Measurements from ENCODE around the gene TWIST2. TPM values are rescaled to one million over a fixed set of nuclear protein-coding genes. Genes with fewer than 3 reads are reported as not detected.

The TWIST2 gene
- polyA plus RNA-seq, 1 donor from 2014 or later, result not detected

DNA sequence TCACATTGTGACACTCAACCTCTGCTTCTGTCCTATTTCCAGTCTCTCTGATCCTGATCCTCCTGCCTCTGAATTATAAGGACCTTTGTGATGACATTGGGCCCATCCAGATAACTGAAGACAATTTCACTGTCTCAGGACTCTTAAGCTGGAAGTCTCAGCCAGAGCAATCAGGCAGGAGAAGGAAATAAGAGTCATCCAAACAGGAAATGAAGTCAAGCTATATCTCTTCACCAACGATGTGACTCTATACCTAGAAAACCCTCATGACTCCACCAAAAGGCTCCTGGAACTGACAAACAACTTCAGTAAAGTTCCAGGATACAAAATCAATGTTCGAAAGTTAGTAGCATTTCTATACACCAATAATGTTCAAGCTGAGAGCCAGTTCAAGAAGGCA is 29.3 kb upstream of the TWIST2 start:
- Histone ChIP-seq H3K79me2 (replicated peaks; ENCODE audit: insufficient read depth, low read length) (no peaks in the 10 kb centered on the region), H3K27ac (ENCODE audit: low read length) (no peak overlapping the region), H3F3A (ENCODE audit: insufficient read depth, low read length, poor library complexity, severe bottlenecking) (no peaks in the 10 kb centered on the region), H3K4me3 (ENCODE audit: low read length) (no peak overlapping the region), H4K20me1 (ENCODE audit: insufficient read depth) (no peaks in the 10 kb centered on the region), H3K9me3 (ENCODE audit: low read length) (peaks cover 3% of the 10 kb centered on the region), H3K27me3 (ENCODE audit: insufficient read depth, low read depth, low read length) (no peaks in the 10 kb centered on the region), H3K9ac (ENCODE audit: low read length) (no peak overlapping the region), H3K36me3 (ENCODE audit: insufficient read depth, low read length) (no peaks in the 10 kb centered on the region), H3K4me2 (ENCODE audit: low read length) (no peak overlapping the region), H2AFZ (ENCODE audit: low read depth, low read length) (no peak overlapping the region), H3K9me2 (ENCODE audit: insufficient read depth, low read length) (no peaks in the 10 kb centered on the region)
- TF ChIP-seq SMC3 (conservative IDR thresholded peaks at IDR 0.05; ENCODE audit: poor library complexity), result no peak

DNA sequence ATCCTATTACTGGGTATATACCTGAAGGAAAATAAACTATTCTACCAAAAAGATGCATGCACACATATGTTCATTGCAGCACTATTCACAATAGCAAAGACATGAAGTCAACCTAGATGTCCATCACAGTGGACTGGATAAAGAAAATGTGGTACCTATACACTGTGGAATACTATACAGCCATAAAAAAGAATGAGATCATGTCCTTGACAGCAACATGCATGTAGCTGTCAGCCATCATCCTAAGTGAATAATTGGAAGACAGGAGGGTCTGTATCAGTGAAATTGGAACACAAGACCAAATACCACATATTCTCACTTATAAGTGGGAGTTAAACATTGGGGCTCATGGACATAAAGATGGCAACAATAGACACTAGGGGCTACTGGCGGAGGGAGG is 27.7 kb upstream of the TWIST2 start:
- no peaks in the 10 kb centered on the region for H3K27me3 ChIP-seq (ENCODE audit: insufficient read depth, low read depth, low read length)
- no peaks in the 10 kb centered on the region for H3K9me2 ChIP-seq (ENCODE audit: insufficient read depth, low read length)
- TF ChIP-seq RAD21 (conservative IDR thresholded peaks at IDR 0.05) (no peak), SMC3 (conservative IDR thresholded peaks at IDR 0.05; ENCODE audit: poor library complexity) (no peak), MXI1 (conservative IDR thresholded peaks at IDR 0.05; ENCODE audit: poor library complexity, severe bottlenecking) (no peak), EP300 (conservative IDR thresholded peaks at IDR 0.05; ENCODE audit: poor library complexity, severe bottlenecking) (no peak), TAF1 (IDR thresholded peaks at IDR 0.05; ENCODE audit: low read depth) (no peak), POLR2AphosphoS5 (IDR thresholded peaks at IDR 0.05) (no peak), EZH2 (IDR thresholded peaks at IDR 0.05; ENCODE audit: borderline replicate concordance, insufficient read depth, low read length, poor library complexity, severe bottlenecking) (no peak)
- TF ChIP-seq, protein P1, sequence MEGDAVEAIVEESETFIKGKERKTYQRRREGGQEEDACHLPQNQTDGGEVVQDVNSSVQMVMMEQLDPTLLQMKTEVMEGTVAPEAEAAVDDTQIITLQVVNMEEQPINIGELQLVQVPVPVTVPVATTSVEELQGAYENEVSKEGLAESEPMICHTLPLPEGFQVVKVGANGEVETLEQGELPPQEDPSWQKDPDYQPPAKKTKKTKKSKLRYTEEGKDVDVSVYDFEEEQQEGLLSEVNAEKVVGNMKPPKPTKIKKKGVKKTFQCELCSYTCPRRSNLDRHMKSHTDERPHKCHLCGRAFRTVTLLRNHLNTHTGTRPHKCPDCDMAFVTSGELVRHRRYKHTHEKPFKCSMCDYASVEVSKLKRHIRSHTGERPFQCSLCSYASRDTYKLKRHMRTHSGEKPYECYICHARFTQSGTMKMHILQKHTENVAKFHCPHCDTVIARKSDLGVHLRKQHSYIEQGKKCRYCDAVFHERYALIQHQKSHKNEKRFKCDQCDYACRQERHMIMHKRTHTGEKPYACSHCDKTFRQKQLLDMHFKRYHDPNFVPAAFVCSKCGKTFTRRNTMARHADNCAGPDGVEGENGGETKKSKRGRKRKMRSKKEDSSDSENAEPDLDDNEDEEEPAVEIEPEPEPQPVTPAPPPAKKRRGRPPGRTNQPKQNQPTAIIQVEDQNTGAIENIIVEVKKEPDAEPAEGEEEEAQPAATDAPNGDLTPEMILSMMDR (IDR thresholded peaks at IDR 0.05; ENCODE audit: poor library complexity, severe bottlenecking), result no peak
- TF ChIP-seq, protein P2, sequence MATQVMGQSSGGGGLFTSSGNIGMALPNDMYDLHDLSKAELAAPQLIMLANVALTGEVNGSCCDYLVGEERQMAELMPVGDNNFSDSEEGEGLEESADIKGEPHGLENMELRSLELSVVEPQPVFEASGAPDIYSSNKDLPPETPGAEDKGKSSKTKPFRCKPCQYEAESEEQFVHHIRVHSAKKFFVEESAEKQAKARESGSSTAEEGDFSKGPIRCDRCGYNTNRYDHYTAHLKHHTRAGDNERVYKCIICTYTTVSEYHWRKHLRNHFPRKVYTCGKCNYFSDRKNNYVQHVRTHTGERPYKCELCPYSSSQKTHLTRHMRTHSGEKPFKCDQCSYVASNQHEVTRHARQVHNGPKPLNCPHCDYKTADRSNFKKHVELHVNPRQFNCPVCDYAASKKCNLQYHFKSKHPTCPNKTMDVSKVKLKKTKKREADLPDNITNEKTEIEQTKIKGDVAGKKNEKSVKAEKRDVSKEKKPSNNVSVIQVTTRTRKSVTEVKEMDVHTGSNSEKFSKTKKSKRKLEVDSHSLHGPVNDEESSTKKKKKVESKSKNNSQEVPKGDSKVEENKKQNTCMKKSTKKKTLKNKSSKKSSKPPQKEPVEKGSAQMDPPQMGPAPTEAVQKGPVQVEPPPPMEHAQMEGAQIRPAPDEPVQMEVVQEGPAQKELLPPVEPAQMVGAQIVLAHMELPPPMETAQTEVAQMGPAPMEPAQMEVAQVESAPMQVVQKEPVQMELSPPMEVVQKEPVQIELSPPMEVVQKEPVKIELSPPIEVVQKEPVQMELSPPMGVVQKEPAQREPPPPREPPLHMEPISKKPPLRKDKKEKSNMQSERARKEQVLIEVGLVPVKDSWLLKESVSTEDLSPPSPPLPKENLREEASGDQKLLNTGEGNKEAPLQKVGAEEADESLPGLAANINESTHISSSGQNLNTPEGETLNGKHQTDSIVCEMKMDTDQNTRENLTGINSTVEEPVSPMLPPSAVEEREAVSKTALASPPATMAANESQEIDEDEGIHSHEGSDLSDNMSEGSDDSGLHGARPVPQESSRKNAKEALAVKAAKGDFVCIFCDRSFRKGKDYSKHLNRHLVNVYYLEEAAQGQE (IDR thresholded peaks at IDR 0.05; ENCODE audit: borderline replicate concordance), result no peak
- H4K20me1 ChIP-seq (ENCODE audit: insufficient read depth), result no peaks in the 10 kb centered on the region
- no peak overlapping the region for H2AFZ ChIP-seq (ENCODE audit: low read depth, low read length)
- no peak overlapping the region for H3K9ac ChIP-seq (ENCODE audit: low read length)
- no peaks in the 10 kb centered on the region for H3F3A ChIP-seq (ENCODE audit: insufficient read depth, low read length, poor library complexity, severe bottlenecking)
- H3K27ac ChIP-seq (ENCODE audit: low read length), result no peak overlapping the region
- H3K36me3 ChIP-seq (ENCODE audit: insufficient read depth, low read length), result no peaks in the 10 kb centered on the region
- peaks cover 12% of the 10 kb centered on the region for H3K9me3 ChIP-seq (ENCODE audit: low read length)
- H3K79me2 ChIP-seq (replicated peaks; ENCODE audit: insufficient read depth, low read length), result no peaks in the 10 kb centered on the region
- no peak overlapping the region for H3K4me3 ChIP-seq (ENCODE audit: low read length)
- no peak overlapping the region for H3K4me2 ChIP-seq (ENCODE audit: low read length)

DNA sequence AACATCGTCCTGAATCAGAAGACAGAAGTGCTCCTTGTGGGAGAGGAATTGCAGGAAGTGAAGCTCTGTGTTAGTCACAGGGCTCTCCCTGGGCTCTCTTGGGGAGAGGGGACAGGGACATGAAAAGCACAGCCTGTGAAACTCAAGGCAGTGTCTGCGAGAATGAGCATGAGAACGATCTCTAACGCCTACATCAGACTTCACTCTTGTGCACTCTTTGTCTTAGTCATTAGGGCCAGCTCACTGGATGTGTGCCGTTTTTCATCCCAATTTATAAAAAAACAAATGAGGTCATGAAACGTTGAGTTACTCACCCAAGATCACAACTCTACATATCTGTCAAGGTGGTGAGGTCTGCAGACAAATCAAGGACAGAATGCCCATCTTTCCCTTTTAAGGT is 27.0 kb upstream of the TWIST2 start:
- TF ChIP-seq, protein P2 (IDR thresholded peaks at IDR 0.05; ENCODE audit: borderline replicate concordance), result no peak
- no peak for TF ChIP-seq TAF1 (IDR thresholded peaks at IDR 0.05; ENCODE audit: low read depth)
- no peak overlapping the region for H2AFZ ChIP-seq (ENCODE audit: low read depth, low read length)
- H3K4me2 ChIP-seq (ENCODE audit: low read length), result no peak overlapping the region
- H3K27ac ChIP-seq (ENCODE audit: low read length), result no peak overlapping the region
- H3K79me2 ChIP-seq (replicated peaks; ENCODE audit: insufficient read depth, low read length), result no peaks in the 10 kb centered on the region
- H3K9me3 ChIP-seq (ENCODE audit: low read length), result peaks cover 12% of the 10 kb centered on the region
- no peaks in the 10 kb centered on the region for H3K27me3 ChIP-seq (ENCODE audit: insufficient read depth, low read depth, low read length)
- H3K36me3 ChIP-seq (ENCODE audit: insufficient read depth, low read length), result no peaks in the 10 kb centered on the region
- H3K4me3 ChIP-seq (ENCODE audit: low read length), result no peak overlapping the region
- H3K9me2 ChIP-seq (ENCODE audit: insufficient read depth, low read length), result no peaks in the 10 kb centered on the region
- H3F3A ChIP-seq (ENCODE audit: insufficient read depth, low read length, poor library complexity, severe bottlenecking), result no peaks in the 10 kb centered on the region
- H3K9ac ChIP-seq (ENCODE audit: low read length), result no peak overlapping the region
- no peaks in the 10 kb centered on the region for H4K20me1 ChIP-seq (ENCODE audit: insufficient read depth)

Measured in neural cell (in vitro differentiated cells).